MM.1S (cell line): ENCODE data around the gene SLC45A1.

Experiments used
- DNase-seq: peaks from one replicate; pipeline ENCODE4 v3.0.0-alpha.2; 2015
- H2AFZ ChIP-seq: fragments of 300-600 bp; sonication (generic); 2 replicates; pipeline ENCODE4 v1.6.0; 2016; ENCODE audit warnings: antibody characterized with exemption, low read length
- H3F3A ChIP-seq: fragments of 300-600 bp; sonication (generic); 2 replicates; pipeline ENCODE4 v1.6.1; 2016; ENCODE audit warnings: mild to moderate bottlenecking, antibody characterized with exemption, low read length, moderate library complexity, mixed read lengths; ENCODE audit not compliant: insufficient read depth
- H3K27ac ChIP-seq: fragments of 300-600 bp; sonication (generic); 2 replicates; pipeline ENCODE4 v1.5.1; 2016; ENCODE audit warnings: mild to moderate bottlenecking, low read length
- H3K27me3 ChIP-seq: fragments of 300-600 bp; sonication (generic); replicated peaks from 2 replicates; pipeline ENCODE4 v1.6.0; 2016; ENCODE audit warnings: low read length; ENCODE audit not compliant: insufficient read depth
- H3K36me3 ChIP-seq: fragments of 300-600 bp; sonication (generic); replicated peaks from 2 replicates; pipeline ENCODE4 v1.6.1; 2016; ENCODE audit warnings: mild to moderate bottlenecking, low read length, mixed read lengths; ENCODE audit not compliant: insufficient read depth
- H3K4me1 ChIP-seq: fragments of 300-600 bp; sonication (generic); 2 replicates; pipeline ENCODE4 v1.6.1; 2016; ENCODE audit warnings: low read length, mixed read lengths
- H3K4me2 ChIP-seq: fragments of 300-600 bp; sonication (generic); 2 replicates; pipeline ENCODE4 v1.6.0; 2016; ENCODE audit warnings: low read depth, low read length
- H3K4me3 ChIP-seq: fragments of 300-600 bp; sonication (generic); 2 replicates; pipeline ENCODE4 v1.5.1; 2016; ENCODE audit warnings: low read length, mixed read lengths
- H3K79me2 ChIP-seq: fragments of 300-600 bp; sonication (generic); 2 replicates; pipeline ENCODE4 v1.6.1; 2016; ENCODE audit warnings: mixed run types, low read length, mixed read lengths
- H3K9ac ChIP-seq: fragments of 300-600 bp; sonication (generic); 2 replicates; pipeline ENCODE4 v1.6.1; 2016; ENCODE audit warnings: low read length, mixed read lengths
- H3K9me2 ChIP-seq: fragments of 300-600 bp; sonication (generic); replicated peaks from 2 replicates; pipeline ENCODE4 v1.6.1; 2016; ENCODE audit warnings: mild to moderate bottlenecking, low read length, mixed read lengths; ENCODE audit not compliant: insufficient read depth
- H3K9me3 ChIP-seq: fragments of 300-600 bp; sonication (generic); replicated peaks from 2 replicates; pipeline ENCODE4 v1.6.1; 2016; ENCODE audit warnings: mild to moderate bottlenecking, low read length, mixed read lengths; ENCODE audit not compliant: insufficient read depth
- H4K20me1 ChIP-seq: fragments of 300-600 bp; sonication (generic); 2 replicates; pipeline ENCODE4 v1.6.1; 2016; ENCODE audit warnings: mild to moderate bottlenecking, low read length, moderate library complexity, mixed read lengths; ENCODE audit not compliant: insufficient read depth
- CTCF ChIP-seq: fragments of 300-600 bp; sonication (generic); IDR thresholded peaks from 2 replicates; pipeline ENCODE4 v1.5.1; 2016; ENCODE audit warnings: antibody characterized with exemption, low read length, mixed read lengths
- EZH2 ChIP-seq: fragments of 300-600 bp; sonication (generic); optimal IDR thresholded peaks from 2 replicates; pipeline ENCODE3; 2017; ENCODE audit warnings: low read depth, mild to moderate bottlenecking, antibody characterized with exemption, low read length, mixed read lengths
- EZH2phosphoT487 ChIP-seq: fragments of 300-600 bp; sonication (generic); IDR thresholded peaks from 2 replicates; pipeline ENCODE4 v1.6.1; 2018; ENCODE audit warnings: antibody characterized with exemption, low read length

SLC45A1 gene

GRCh38 chr1:8293641-8294169, 24.2 kb upstream of the SLC45A1 start:
- H4K20me1 ChIP-seq: no peaks in the 10 kb centered on the region
- H3K4me1 ChIP-seq: no peaks in the 10 kb centered on the region
- H3K36me3 ChIP-seq: no peaks in the 10 kb centered on the region
- H3K4me2 ChIP-seq: no peak overlapping the region
- H3K4me3 ChIP-seq: no peak overlapping the region
- no peak overlapping the region for H3K27ac ChIP-seq
- no peaks in the 10 kb centered on the region for H3F3A ChIP-seq
- no peaks in the 10 kb centered on the region for H3K9me2 ChIP-seq
- H3K79me2 ChIP-seq: no peaks in the 10 kb centered on the region
- H3K9ac ChIP-seq: no peak overlapping the region
- H3K9me3 ChIP-seq: no peaks in the 10 kb centered on the region
- H2AFZ ChIP-seq: no peak overlapping the region
- TF ChIP-seq EZH2phosphoT487: no peak
- no peak for TF ChIP-seq CTCF
- no peak for TF ChIP-seq EZH2
- no peak for DNase-seq
- peaks cover 70% of the 10 kb centered on the region for H3K27me3 ChIP-seq

DNA sequence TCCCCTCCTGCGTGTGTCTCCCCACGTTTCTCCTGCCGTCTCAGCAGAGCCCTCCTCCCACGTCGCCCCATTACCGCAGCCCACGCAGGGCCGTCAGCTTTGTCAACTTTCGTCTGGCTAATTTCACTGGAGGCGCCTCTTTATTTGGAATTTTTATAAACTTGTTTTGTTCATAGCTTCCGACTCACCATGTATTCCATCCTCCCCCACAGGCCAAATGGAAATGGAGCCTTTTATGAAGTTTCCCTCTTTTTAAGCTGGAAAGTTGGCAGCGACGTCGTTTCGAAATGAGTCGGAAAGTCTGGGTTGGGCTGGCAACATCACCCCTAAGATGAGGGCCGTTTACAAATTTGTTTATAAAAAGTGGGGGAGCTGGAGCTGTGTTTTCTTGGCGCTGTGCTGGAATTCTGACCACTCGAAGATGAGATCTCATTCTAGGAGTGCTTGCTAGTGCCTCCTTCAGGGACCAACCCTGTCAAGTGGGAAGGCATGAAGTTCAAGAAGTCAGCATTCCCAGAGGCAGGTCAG, 23.7 kb upstream of the SLC45A1 start:
- H3K79me2 ChIP-seq: no peaks in the 10 kb centered on the region
- H3K4me1 ChIP-seq: no peaks in the 10 kb centered on the region
- peaks cover 66% of the 10 kb centered on the region for H3K27me3 ChIP-seq
- DNase-seq: no peak
- H3F3A ChIP-seq: no peaks in the 10 kb centered on the region
- no peaks in the 10 kb centered on the region for H3K9me2 ChIP-seq
- H3K4me2 ChIP-seq: no peak overlapping the region
- no peak overlapping the region for H3K27ac ChIP-seq
- no peaks in the 10 kb centered on the region for H4K20me1 ChIP-seq
- no peaks in the 10 kb centered on the region for H3K9me3 ChIP-seq
- no peak overlapping the region for H3K9ac ChIP-seq
- TF ChIP-seq EZH2: no peak
- TF ChIP-seq CTCF: no peak
- TF ChIP-seq EZH2phosphoT487: no peak
- no peaks in the 10 kb centered on the region for H3K36me3 ChIP-seq
- no peak overlapping the region for H2AFZ ChIP-seq
- no peak overlapping the region for H3K4me3 ChIP-seq

DNA sequence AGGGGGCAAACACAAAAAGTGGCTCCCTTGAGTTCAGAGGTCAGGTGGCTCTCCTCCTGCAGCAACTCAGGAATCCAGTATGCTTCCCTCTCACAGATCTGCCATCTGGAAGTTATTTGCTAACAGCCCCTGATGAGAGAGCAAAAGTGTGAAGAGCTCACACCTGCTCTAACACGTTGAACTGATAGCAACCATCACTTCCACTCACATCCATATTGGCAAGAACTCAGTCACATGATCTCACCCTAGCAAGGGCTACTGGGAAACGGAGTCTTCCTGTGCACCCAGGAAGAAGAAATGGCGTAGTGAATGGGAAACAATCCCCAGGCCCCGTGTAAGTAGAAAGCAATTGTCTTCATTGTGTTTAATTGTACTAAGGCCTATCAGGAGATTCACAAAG, 20.7 kb upstream of the SLC45A1 start:
- H3F3A ChIP-seq: no peaks in the 10 kb centered on the region
- H2AFZ ChIP-seq: no peak overlapping the region
- no peaks in the 10 kb centered on the region for H4K20me1 ChIP-seq
- no peaks in the 10 kb centered on the region for H3K9me3 ChIP-seq
- no peak overlapping the region for H3K4me2 ChIP-seq
- TF ChIP-seq EZH2phosphoT487 (no peak), EZH2 (no peak), CTCF (no peak)
- no peaks in the 10 kb centered on the region for H3K79me2 ChIP-seq
- no peaks in the 10 kb centered on the region for H3K9me2 ChIP-seq
- H3K27ac ChIP-seq: no peak overlapping the region
- DNase-seq: no peak
- H3K36me3 ChIP-seq: no peaks in the 10 kb centered on the region
- H3K27me3 ChIP-seq: peaks cover 85% of the 10 kb centered on the region
- no peak overlapping the region for H3K4me3 ChIP-seq
- no peaks in the 10 kb centered on the region for H3K4me1 ChIP-seq
- no peak overlapping the region for H3K9ac ChIP-seq
